HFF-Myc (cell line): ENCODE results near the gene SLC25A10.

Experiments
- DNase-seq: peaks from one replicate; pipeline ENCODE4 v3.0.0-alpha.2; 2011; ENCODE audit warnings: low read depth; ENCODE audit errors: extremely low read depth
- H3K4me3 ChIP-seq: replicated peaks from 2 replicates; pipeline ENCODE4 v1.5.1; 2011; ENCODE audit warnings: low read depth, mild to moderate bottlenecking, control low read depth, low read length
- CTCF ChIP-seq: IDR thresholded peaks from 2 replicates; pipeline ENCODE4 v1.5.1; 2012; ENCODE audit warnings: mild to moderate bottlenecking, low read depth, low read length, control low read depth; ENCODE audit errors: missing control alignments

SLC25A10 gene

GRCh38 chr17:81711814-81712467, at the start of gene SLC25A10:
Gene SLC25A10 (plus strand): TSS chr17:81712284. CDS start chr17:81712427, 143 bp downstream.
- DNase-seq: no peak
- peak within 1 kb of the TSS; percentile 65 for H3K4me3 ChIP-seq
- no peak for TF ChIP-seq CTCF

- no peak overlapping the region for H3K4me3 ChIP-seq
- no peak for TF ChIP-seq CTCF
- DNase-seq: no peak
Observed at GRCh38 chr17:81664051-81664470, 48.0 kb upstream of the SLC25A10 start.

- DNase-seq: no peak
- peak overlapping the region; percentile 97 for H3K4me3 ChIP-seq
- TF ChIP-seq CTCF: no peak
Observed at GRCh38 chr17:81665205-81666091, 46.6 kb upstream of the SLC25A10 start.

GRCh38 chr17:81666092-81666341, 46.1 kb upstream of the SLC25A10 start:
- no peak for TF ChIP-seq CTCF
- DNase-seq: no peak
- peak overlapping the region; percentile 97 for H3K4me3 ChIP-seq

GRCh38 chr17:81666342-81667191, 45.5 kb upstream of the SLC25A10 start, which contains the start of the genes CCDC137 and OXLD1:
Gene CCDC137 (plus strand): TSS chr17:81666737. CDS start chr17:81666767, 30 bp downstream.
Gene OXLD1 (minus strand): TSS chr17:81666605. CDS start chr17:81666577, 28 bp downstream.
- TF ChIP-seq CTCF: no peak
- H3K4me3 ChIP-seq: peak within 1 kb of the TSS; percentile 97
- peak; percentile 82 for DNase-seq

GRCh38 chr17:81667754-81668153, 44.3 kb upstream of the SLC25A10 start:
- DNase-seq: no peak
- H3K4me3 ChIP-seq: peak overlapping the region; percentile 97
- TF ChIP-seq CTCF: no peak
